CD14-positive monocyte (primary cell): Measurements from ENCODE around the gene DYSF. TPM values are rescaled to one million over a fixed set of nuclear protein-coding genes. Genes with fewer than 3 reads are reported as not detected.

Source experiments
- DNase-seq, 3 donors: peaks; one replicate each; pipeline ENCODE4 v3.0.0-alpha.2; 2011 to 2022
- H2AFZ ChIP-seq: 2 replicates; pipeline ENCODE4 v1.6.0; 2012; ENCODE audit warnings: mild to moderate bottlenecking, low read depth, low read length, inconsistent platforms; ENCODE audit not compliant: insufficient read depth, poor library complexity, severe bottlenecking
- H3K27ac ChIP-seq, 2 donors: 1 replicate in 1 of 2; 2 replicates in 1 of 2; pipeline ENCODE4 v1.5.1; 2012 to 2013; ENCODE audit warnings: low read length in 2 of 2, control low read depth in 1 of 2, inconsistent platforms in 1 of 2, low read depth in 1 of 2, mild to moderate bottlenecking in 1 of 2
- H3K27me3 ChIP-seq, 2 donors: one replicate each; pipeline versions ENCODE4 v1.6.0 to v1.6.1; 2011 to 2013; ENCODE audit warnings: low read length in 2 of 2; ENCODE audit not compliant: control insufficient read depth in 2 of 2, insufficient read depth in 2 of 2
- H3K36me3 ChIP-seq, 2 donors: replicated peaks in 1 of 2; 1 replicate in 1 of 2; 2 replicates in 1 of 2; pipeline versions ENCODE4 v1.5.1 to v1.6.1; 2012 to 2013; ENCODE audit warnings: low read length in 2 of 2, control low read depth in 1 of 2, inconsistent platforms in 1 of 2, mild to moderate bottlenecking in 1 of 2; ENCODE audit not compliant: insufficient read depth in 2 of 2, control insufficient read depth in 1 of 2
- H3K4me1 ChIP-seq, 2 donors: 1 replicate in 1 of 2; 2 replicates in 1 of 2; pipeline versions ENCODE4 v1.5.1 to v1.6.1; 2012 to 2013; ENCODE audit warnings: low read length in 2 of 2, control low read depth in 1 of 2, inconsistent platforms in 1 of 2, mild to moderate bottlenecking in 1 of 2, moderate library complexity in 1 of 2; ENCODE audit not compliant: insufficient read depth in 2 of 2, control insufficient read depth in 1 of 2
- H3K4me2 ChIP-seq: replicated peaks from 2 replicates; pipeline ENCODE3; 2012; ENCODE audit warnings: low read length, moderate library complexity, mild to moderate bottlenecking; ENCODE audit not compliant: poor library complexity, severe bottlenecking; ENCODE audit errors: extremely low read depth
- H3K4me3 ChIP-seq, 3 experiments: fragments of 200-600 bp in 1 of 3; sonication (generic) in 1 of 3; replicated peaks in 1 of 3; 1 replicate in 2 of 3; 2 replicates in 1 of 3; pipeline ENCODE4 v1.5.1; 2011 to 2013; ENCODE audit warnings: low read length in 3 of 3, mild to moderate bottlenecking in 3 of 3, control low read depth in 2 of 3, low read depth in 2 of 3, inconsistent platforms in 1 of 3, moderate library complexity in 1 of 3
- H3K79me2 ChIP-seq: 2 replicates; pipeline ENCODE4 v1.6.0; 2012; ENCODE audit warnings: mild to moderate bottlenecking, control low read depth, inconsistent platforms, low read length, moderate library complexity; ENCODE audit not compliant: insufficient read depth
- H3K9ac ChIP-seq: 2 replicates; pipeline ENCODE4 v1.6.0; 2017; ENCODE audit warnings: low read length, mild to moderate bottlenecking; ENCODE audit not compliant: insufficient read depth, poor library complexity, severe bottlenecking
- H3K9me3 ChIP-seq, 2 donors: replicated peaks in 1 of 2; 1 replicate in 1 of 2; 2 replicates in 1 of 2; pipeline versions ENCODE4 v1.5.1 to v1.6.1; 2012 to 2013; ENCODE audit warnings: low read length in 2 of 2, control low read depth in 1 of 2; ENCODE audit not compliant: control insufficient read depth in 1 of 2, insufficient read depth in 1 of 2
- H4K20me1 ChIP-seq: 2 replicates; pipeline ENCODE4 v1.6.0; 2012; ENCODE audit warnings: mild to moderate bottlenecking, low read length, control low read depth, moderate library complexity; ENCODE audit not compliant: insufficient read depth
- H3K27ac Mint-ChIP-seq, 7 donors: one replicate each; pipeline ENCODE4 v1.8.0; 2020; ENCODE audit warnings: mild to moderate bottlenecking in 7 of 7, mixed read lengths in 7 of 7, moderate library complexity in 6 of 7, inconsistent platforms in 2 of 7
- H3K27me3 Mint-ChIP-seq, 3 donors: one replicate each; pipeline ENCODE4 v1.8.0; 2021 to 2022; ENCODE audit warnings: low read depth in 3 of 3, mild to moderate bottlenecking in 3 of 3, mixed read lengths in 3 of 3, moderate library complexity in 3 of 3, inconsistent platforms in 1 of 3
- H3K36me3 Mint-ChIP-seq, 2 donors: one replicate each; pipeline ENCODE4 v1.8.0; 2020; ENCODE audit warnings: mixed read lengths in 2 of 2, inconsistent platforms in 1 of 2, mild to moderate bottlenecking in 1 of 2
- H3K4me1 Mint-ChIP-seq: one replicate; pipeline ENCODE4 v1.8.0; 2020; ENCODE audit warnings: mild to moderate bottlenecking, mixed read lengths
- H3K4me3 Mint-ChIP-seq, 2 donors: one replicate each; pipeline ENCODE4 v1.8.0; 2020; ENCODE audit warnings: mild to moderate bottlenecking in 2 of 2, mixed read lengths in 2 of 2, moderate library complexity in 1 of 2
- H3K9me3 Mint-ChIP-seq, 7 donors: one replicate each; pipeline ENCODE4 v1.8.0; 2020 to 2022; ENCODE audit warnings: mixed read lengths in 7 of 7, mild to moderate bottlenecking in 6 of 7, moderate library complexity in 6 of 7, inconsistent platforms in 2 of 7
- CTCF ChIP-seq: fragments of 200-600 bp; IDR thresholded peaks from one replicate; pipeline ENCODE4 v1.8.0; 2022; ENCODE audit warnings: antibody characterized with exemption, mild to moderate bottlenecking
- WGBS: methylation state at CpG from one replicate; pipeline ENCODE4 v1.1.5; 2013; ENCODE audit warnings: missing lambda C conversion rate; ENCODE audit not compliant: insufficient coverage; 5-methylcytosine and 5-hydroxymethylcytosine counted together
- intact Hi-C, 2 donors: fragments of 100-400 bp; cut with micrococcal nuclease; formaldehyde crosslinking; loops; one replicate each; pipeline versions ENCODE4 v1.15.0 to v1.15.1; 2023
- polyA plus RNA-seq, 3 donors: library from polyadenylated mRNA; depleted of rRNA in 1 of 3; unstranded in 2 of 3; stranded (reverse) in 1 of 3; fragments of 300-500 nt in 2 of 3; fragments of >200 nt in 1 of 3; fragmentation: Illumina TruSeq in 2 of 3; gene quantifications; 1 replicate in 2 of 3; 2 replicates in 1 of 3; pipeline ENCODE4 v1.2.3, GENCODE V29; 2012 to 2021

The DYSF gene
- polyA plus RNA-seq, 3 donors = 16.1 to 72.5 (median 31.2) TPM

- Histone ChIP-seq H2AFZ (no peak overlapping the region), H3K9me3 (peaks cover 0 to 6% of the 10 kb centered on the region in 2 donors), H3K4me1 (no peaks in the 10 kb centered on the region), H3K9ac (no peak overlapping the region), H3K27ac (no peak overlapping the region), H3K79me2 (no peaks in the 10 kb centered on the region), H3K4me3 (no peak overlapping the region), H3K36me3 (no peaks in the 10 kb centered on the region), H3K27me3 (no peaks in the 10 kb centered on the region), H3K4me2 (no peak overlapping the region), H4K20me1 (no peaks in the 10 kb centered on the region)
- H3K27me3 Mint-ChIP-seq = peaks cover 6 to 7% (median 6%) of the 10 kb centered on the region in 3 donors
- TF ChIP-seq CTCF = no peak
- intact Hi-C loops = no loop called here
- H3K27ac Mint-ChIP-seq = no peak overlapping the region
- no peak for DNase-seq
- WGBS = no CpG with 5 or more reads among the region's 2 CpGs
- H3K4me1 Mint-ChIP-seq = no peaks in the 10 kb centered on the region
- H3K9me3 Mint-ChIP-seq = peaks cover 2 to 13% (median 7%) of the 10 kb centered on the region in 7 donors
- no peaks in the 10 kb centered on the region for H3K36me3 Mint-ChIP-seq
- no peak overlapping the region for H3K4me3 Mint-ChIP-seq
Observed at GRCh38 chr2:71721669-71722068, 268.3 kb downstream of the DYSF start.

GRCh38 chr2:71722286-71722685 is 268.9 kb downstream of the DYSF start:
- no peak overlapping the region for H3K9ac ChIP-seq
- no peaks in the 10 kb centered on the region for H3K79me2 ChIP-seq
- TF ChIP-seq CTCF = no peak
- H3K36me3 ChIP-seq = no peaks in the 10 kb centered on the region
- Mint-ChIP-seq H3K27ac (no peak overlapping the region), H3K4me1 (no peaks in the 10 kb centered on the region), H3K4me3 (no peak overlapping the region), H3K9me3 (peaks cover 2 to 13% (median 7%) of the 10 kb centered on the region in 7 donors), H3K27me3 (peaks cover 6 to 7% (median 6%) of the 10 kb centered on the region in 3 donors), H3K36me3 (no peaks in the 10 kb centered on the region)
- H3K4me3 ChIP-seq = no peak overlapping the region
- H3K4me1 ChIP-seq = no peaks in the 10 kb centered on the region
- H3K27ac ChIP-seq = no peak overlapping the region
- H3K9me3 ChIP-seq = peaks cover 0 to 6% of the 10 kb centered on the region in 2 donors
- no peak overlapping the region for H3K4me2 ChIP-seq
- no peak overlapping the region for H2AFZ ChIP-seq
- WGBS = 89% methylated on average over 1 of the region's 1 CpG
- no peak for DNase-seq
- intact Hi-C loops = no loop called here
- H3K27me3 ChIP-seq = no peaks in the 10 kb centered on the region
- no peaks in the 10 kb centered on the region for H4K20me1 ChIP-seq
